Activated CD4-positive, CD25-positive, alpha-beta regulatory T cell (primary cell): ENCODE data around the gene TBCC.
"Not testable (repeated sequence)": the region's sequence is repeated elsewhere in the genome, so short reads cannot be mapped to it uniquely, and the experiment has no call there.

Experiments used
- DNase-seq, 4 experiments: peaks; one replicate each; lab custom pipeline; 2025; lab: John Stamatoyannopoulos, UW

Gene TBCC

GRCh38 chr6:42733867-42734481 is 11.9 kb downstream of the TBCC start:
- not testable (repeated sequence) for DNase-seq

GRCh38 chr6:42729731-42730130 is 16.2 kb downstream of the TBCC start:
- no peak for DNase-seq

- no peak for DNase-seq
Measured at GRCh38 chr6:42727627-42728026, 18.3 kb downstream of the TBCC start.

- no peak for DNase-seq
Measured at GRCh38 chr6:42727087-42727611, 18.8 kb downstream of the TBCC start.

GRCh38 chr6:42726485-42727086 is 19.3 kb downstream of the TBCC start:
- peak; percentile 20 to 48 (median 44) for DNase-seq

GRCh38 chr6:42726026-42726425 is 19.9 kb downstream of the TBCC start:
- no peak for DNase-seq

- DNase-seq, result no peak
Measured at GRCh38 chr6:42724825-42725224, 21.1 kb downstream of the TBCC start.

- no peak for DNase-seq
Measured at GRCh38 chr6:42722497-42722896, 23.4 kb downstream of the TBCC start, which contains the start of gene PRPH2. Gene PRPH2 (minus strand): TSS chr6:42722597. CDS start chr6:42722334, 263 bp downstream.

GRCh38 chr6:42720739-42721138 is 25.2 kb downstream of the TBCC start:
- no peak for DNase-seq

GRCh38 chr6:42715871-42716270 is 30.0 kb downstream of the TBCC start:
- no peak for DNase-seq

GRCh38 chr6:42714098-42714761 is 31.7 kb downstream of the TBCC start:
- no peak for DNase-seq

- DNase-seq, result no peak
Measured at GRCh38 chr6:42711930-42712329, 34.0 kb downstream of the TBCC start.

- no peak for DNase-seq
Measured at GRCh38 chr6:42710316-42710715, 35.6 kb downstream of the TBCC start.

- no peak for DNase-seq
Measured at GRCh38 chr6:42709871-42710270, 36.0 kb downstream of the TBCC start.

GRCh38 chr6:42708096-42708495 is 37.8 kb downstream of the TBCC start:
- no peak for DNase-seq

GRCh38 chr6:42707595-42707994 is 38.3 kb downstream of the TBCC start:
- no peak for DNase-seq

- no peak for DNase-seq
Measured at GRCh38 chr6:42704937-42705374, 40.9 kb downstream of the TBCC start.

GRCh38 chr6:42704251-42704936 is 41.5 kb downstream of the TBCC start:
- no peak for DNase-seq

- not testable (repeated sequence) for DNase-seq
Measured at GRCh38 chr6:42702786-42703185, 43.1 kb downstream of the TBCC start.

- DNase-seq, result no peak
Measured at GRCh38 chr6:42702200-42702599, 43.7 kb downstream of the TBCC start.

- DNase-seq, result no peak
Measured at GRCh38 chr6:42698217-42698616, 47.7 kb downstream of the TBCC start.

GRCh38 chr6:42697268-42697655 is 48.6 kb downstream of the TBCC start:
- DNase-seq, result no peak
